Cerebellar nuclear complex (tissue), 1 donor: Measurements from ENCODE around the gene NSMF.

ENCODE experiments used
- DNase-seq, 2 experiments: peaks; one replicate each; lab custom pipeline; 2025; lab: John Stamatoyannopoulos, UW

Gene NSMF

GRCh38 chr9:137459152-137459600 lies at the start of gene NSMF:
Gene NSMF, minus strand, starts transcription at chr9:137459334. Its CDS starts 232 bp downstream, at chr9:137459102.
- peak in 1 of 2 experiments; percentile 6 for DNase-seq

GRCh38 chr9:137506702-137507171 lies 47.6 kb upstream of the NSMF start:
- no peak for DNase-seq

- DNase-seq, result no peak
These were observed 47.1 kb upstream of the NSMF start for GRCh38 chr9:137506274-137506673.

- DNase-seq, result no peak
These were observed 46.4 kb upstream of the NSMF start for GRCh38 chr9:137505421-137506140.

GRCh38 chr9:137504432-137504777 lies 45.3 kb upstream of the NSMF start:
- DNase-seq, result no peak

GRCh38 chr9:137502008-137502911 lies 43.1 kb upstream of the NSMF start:
- no peak for DNase-seq

GRCh38 chr9:137501457-137501856 lies 42.3 kb upstream of the NSMF start:
- no peak for DNase-seq

- no peak for DNase-seq
These were observed 41.7 kb upstream of the NSMF start for GRCh38 chr9:137500666-137501397.

GRCh38 chr9:137499858-137500661 lies 40.9 kb upstream of the NSMF start:
- no peak for DNase-seq

GRCh38 chr9:137499416-137499815 lies 40.3 kb upstream of the NSMF start:
- DNase-seq, result no peak

GRCh38 chr9:137498720-137499150 lies 39.6 kb upstream of the NSMF start:
- no peak for DNase-seq

- DNase-seq, result no peak
These were observed 39.0 kb upstream of the NSMF start for GRCh38 chr9:137497921-137498719.

GRCh38 chr9:137496601-137497375 lies 37.7 kb upstream of the NSMF start:
- DNase-seq, result no peak

- DNase-seq, result no peak
These were observed 35.6 kb upstream of the NSMF start for GRCh38 chr9:137494550-137495351.

GRCh38 chr9:137494104-137494544 lies 35.0 kb upstream of the NSMF start:
- DNase-seq, result no peak

- no peak for DNase-seq
These were observed 34.4 kb upstream of the NSMF start for GRCh38 chr9:137493364-137494103.

GRCh38 chr9:137492464-137493363 lies 33.6 kb upstream of the NSMF start:
- no peak for DNase-seq
